A549 treated with ZK216348 at 1 μM for 4 hours (cell line): ENCODE measurements around the gene EDN2. TPM values are rescaled to one million over a fixed set of nuclear protein-coding genes. Genes with fewer than 3 reads are reported as not detected.

Source experiments
- total RNA-seq: library from RNA; stranded (reverse); fragments of 200-300 nt; extraction: Qiagen RNA extraction; gene quantifications from 5 replicates; pipeline ENCODE4 v1.2.3, GENCODE V29; 2022; ENCODE audit warnings: low read depth

The EDN2 gene
- total RNA-seq: 12.3 to 21.9 TPM (median 18.0 TPM) in 5 replicates

DNA sequence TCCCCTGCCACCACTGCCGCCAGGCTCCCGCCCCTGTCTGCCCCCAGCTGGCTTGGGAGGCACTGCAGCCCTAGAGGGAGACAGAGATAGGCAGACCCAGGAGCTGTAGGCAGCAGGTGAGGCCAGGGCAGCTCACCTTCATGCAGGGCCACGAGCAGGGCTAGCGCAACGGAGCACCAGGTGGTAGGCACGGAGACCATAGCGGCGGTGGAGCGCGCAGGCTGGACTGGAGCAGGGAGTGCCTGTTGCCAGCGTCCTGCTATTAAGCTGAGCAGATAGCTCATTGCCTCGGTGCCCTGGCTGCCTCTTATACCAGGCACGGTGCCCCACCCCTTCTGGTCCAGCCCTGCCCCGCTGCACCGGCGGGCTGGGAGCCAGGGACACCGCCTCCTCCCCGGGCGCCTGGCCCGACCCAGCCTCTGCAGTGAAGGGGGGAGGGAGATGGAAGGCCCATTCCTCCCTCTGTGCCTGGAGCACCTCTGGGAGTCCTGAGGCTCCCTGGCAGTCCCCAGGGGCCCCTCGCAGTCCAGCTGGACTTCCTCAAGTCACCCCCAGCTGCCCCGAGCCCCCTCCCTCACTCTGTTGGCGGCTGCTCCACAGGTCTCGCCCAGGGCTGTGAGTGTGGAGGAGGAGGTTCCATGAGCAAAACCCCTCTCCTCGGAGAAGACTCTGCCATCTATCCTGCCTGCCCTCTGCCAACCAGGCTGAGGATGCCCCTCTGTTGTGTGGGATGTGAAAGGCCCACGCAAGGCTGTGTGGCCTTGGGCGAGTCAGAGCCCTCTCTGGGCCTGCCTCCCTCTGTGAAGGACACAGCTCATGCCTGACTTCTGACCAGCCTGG, at the start of gene EDN2:
Gene EDN2 (minus strand): TSS at position 282 of the 840 bp plus-strand sequence. CDS start 82 bp downstream, at position 200.

Other genes starting within 250 kb of the EDN2 start
- gene SCMH1, start 242.4 kb downstream of the EDN2 start, total RNA-seq: 9.6 to 15.8 TPM (median 14.1 TPM) in 5 replicates
- gene FOXO6, start 123.2 kb downstream of the EDN2 start, total RNA-seq: 0.48 to 1.1 TPM (median 1.0 TPM) in 5 replicates